Liver (tissue), 9 donors: ENCODE results near the gene BOLA2B. TPM values are rescaled to one million over a fixed set of nuclear protein-coding genes. Genes with fewer than 3 reads are reported as not detected.
"Not testable (repeated sequence)": the region's sequence is repeated elsewhere in the genome, so short reads cannot be mapped to it uniquely, and the experiment has no call there.

Source experiments
- DNase-seq: peaks from one replicate; pipeline ENCODE4 v3.0.0-alpha.2; 2017; ENCODE audit warnings: low spot score
- H3K27ac ChIP-seq, 2 donors: one replicate each; pipeline ENCODE4 v1.7.0; 2013; ENCODE audit warnings: inconsistent platforms in 2 of 2, low read length in 2 of 2, control low read depth in 1 of 2, low read depth in 1 of 2, mild to moderate bottlenecking in 1 of 2
- H3K27me3 ChIP-seq, 4 donors: one replicate each; pipeline versions ENCODE4 v1.6.1 to v1.7.0; 2013; ENCODE audit warnings: low read length in 3 of 4, inconsistent platforms in 1 of 4, mild to moderate bottlenecking in 1 of 4, moderate library complexity in 1 of 4; ENCODE audit not compliant: control insufficient read depth in 4 of 4, insufficient read depth in 4 of 4
- H3K36me3 ChIP-seq, 4 donors: one replicate each; pipeline versions ENCODE4 v1.6.1 to v1.7.0; 2013; ENCODE audit warnings: low read length in 3 of 4, mild to moderate bottlenecking in 3 of 4, low read depth in 1 of 4, moderate library complexity in 1 of 4; ENCODE audit not compliant: control insufficient read depth in 4 of 4, insufficient read depth in 3 of 4
- H3K4me1 ChIP-seq, 4 donors: one replicate each; pipeline versions ENCODE4 v1.6.1 to v1.7.0; 2013; ENCODE audit warnings: low read length in 3 of 4, mild to moderate bottlenecking in 3 of 4, moderate library complexity in 1 of 4; ENCODE audit not compliant: control insufficient read depth in 4 of 4, insufficient read depth in 4 of 4
- H3K4me3 ChIP-seq, 3 donors: one replicate each; pipeline versions ENCODE4 v1.6.1 to v1.7.0; 2013; ENCODE audit warnings: low read length in 3 of 3, control low read depth in 1 of 3, low read depth in 1 of 3, mild to moderate bottlenecking in 1 of 3
- H3K9ac ChIP-seq, 2 donors: one replicate each; pipeline ENCODE4 v1.7.0; 2013; ENCODE audit warnings: low read length in 2 of 2, mild to moderate bottlenecking in 2 of 2, moderate library complexity in 2 of 2, control low read depth in 1 of 2, low read depth in 1 of 2
- H3K9me3 ChIP-seq, 4 donors: one replicate each; pipeline versions ENCODE4 v1.6.1 to v1.7.0; 2013; ENCODE audit warnings: low read length in 3 of 4; ENCODE audit not compliant: control insufficient read depth in 4 of 4
- CTCF ChIP-seq: fragments of 150-350 bp; IDR thresholded peaks from 2 replicates; pipeline ENCODE4 v1.5.1; 2017; ENCODE audit warnings: improper control_type of control experiment, low read depth, low read length; ENCODE audit not compliant: missing input control
- FOXA1 ChIP-seq: IDR thresholded peaks from 2 replicates; pipeline ENCODE4 v1.6.1; 2016; ENCODE audit warnings: antibody characterized with exemption
- FOXA2 ChIP-seq: IDR thresholded peaks from 2 replicates; pipeline ENCODE4 v1.6.1; 2016; ENCODE audit warnings: antibody characterized with exemption
- GABPA ChIP-seq, 2 donors: IDR thresholded peaks in 1 of 2; conservative IDR thresholded peaks in 1 of 2; 2 replicates each; pipeline ENCODE4 v1.6.1; 2016; ENCODE audit warnings: antibody characterized with exemption in 2 of 2, mild to moderate bottlenecking in 1 of 2, moderate library complexity in 1 of 2
- HNF4A ChIP-seq, 2 donors: conservative IDR thresholded peaks; 2 replicates each; pipeline ENCODE4 v1.6.1; 2016; ENCODE audit warnings: antibody characterized with exemption in 2 of 2, mild to moderate bottlenecking in 2 of 2
- HNF4G ChIP-seq: IDR thresholded peaks from 2 replicates; pipeline ENCODE4 v1.6.1; 2016; ENCODE audit warnings: antibody characterized with exemption
- JUND ChIP-seq, 2 donors: IDR thresholded peaks; 2 replicates each; pipeline ENCODE4 v1.6.1; 2016; ENCODE audit warnings: antibody characterized with exemption in 2 of 2
- MAX ChIP-seq: IDR thresholded peaks from 2 replicates; pipeline ENCODE4 v1.6.1; 2016; ENCODE audit warnings: antibody characterized with exemption
- NR2F2 ChIP-seq: IDR thresholded peaks from 2 replicates; pipeline ENCODE4 v1.6.1; 2016; ENCODE audit warnings: antibody characterized with exemption
- RAD21 ChIP-seq, 2 donors: IDR thresholded peaks; 2 replicates each; pipeline ENCODE4 v1.6.1; 2016; ENCODE audit warnings: antibody characterized with exemption in 2 of 2, mild to moderate bottlenecking in 2 of 2
- RXRA ChIP-seq, 2 donors: IDR thresholded peaks; 2 replicates each; pipeline ENCODE4 v1.6.1; 2017 to 2018; ENCODE audit warnings: antibody characterized with exemption in 2 of 2, mild to moderate bottlenecking in 1 of 2
- SP1 ChIP-seq: IDR thresholded peaks from 2 replicates; pipeline ENCODE4 v1.6.1; 2018; ENCODE audit warnings: antibody characterized with exemption, mild to moderate bottlenecking
- TAF1 ChIP-seq: conservative IDR thresholded peaks from 2 replicates; pipeline ENCODE4 v1.6.1; 2016; ENCODE audit warnings: antibody characterized with exemption, mild to moderate bottlenecking
- YY1 ChIP-seq: IDR thresholded peaks from 2 replicates; pipeline ENCODE4 v1.6.1; 2016; ENCODE audit warnings: antibody characterized with exemption, mild to moderate bottlenecking
- WGBS: extraction: QIAGEN DNeasy Blood & Tissue Kit; methylation state at CpG from one replicate; pipeline ENCODE4 v1.1.7; 2013; 5-methylcytosine and 5-hydroxymethylcytosine counted together
- polyA plus RNA-seq, 2 donors: library from polyadenylated mRNA; stranded (reverse) in 1 of 2; unstranded in 1 of 2; fragments of 200-250 nt in 1 of 2; fragments of >200 nt in 1 of 2; fragmentation: Nextera tagmentation in 1 of 2; extraction: Ambion mirVana in 1 of 2; gene quantifications; one replicate each; pipeline versions ENCODE4 v1.2.1 to v1.2.3, GENCODE V29; 2013 to 2015
- total RNA-seq, 2 donors: library from RNA; depleted of rRNA; stranded (reverse); fragments of >200 nt; gene quantifications; one replicate each; pipeline ENCODE4 v1.2.3, GENCODE V29; 2014
- TF ChIP-seq, protein P1 (sequence below): IDR thresholded peaks from 2 replicates; pipeline ENCODE4 v1.6.1; 2016; ENCODE audit warnings: antibody characterized with exemption, mild to moderate bottlenecking
- TF ChIP-seq, protein P2 (sequence below): IDR thresholded peaks from 2 replicates; pipeline ENCODE4 v1.6.1; 2016; ENCODE audit warnings: antibody characterized with exemption
- donor health status: healthy.
- donor health status: healthy.
- donor health status: healthy.
- donor health status: healthy.
- donor health status: healthy.

BOLA2B gene
- total and polyA plus RNA-seq, 4 donors = 21.2 to 79.8 (median 56.8) TPM

DNA sequence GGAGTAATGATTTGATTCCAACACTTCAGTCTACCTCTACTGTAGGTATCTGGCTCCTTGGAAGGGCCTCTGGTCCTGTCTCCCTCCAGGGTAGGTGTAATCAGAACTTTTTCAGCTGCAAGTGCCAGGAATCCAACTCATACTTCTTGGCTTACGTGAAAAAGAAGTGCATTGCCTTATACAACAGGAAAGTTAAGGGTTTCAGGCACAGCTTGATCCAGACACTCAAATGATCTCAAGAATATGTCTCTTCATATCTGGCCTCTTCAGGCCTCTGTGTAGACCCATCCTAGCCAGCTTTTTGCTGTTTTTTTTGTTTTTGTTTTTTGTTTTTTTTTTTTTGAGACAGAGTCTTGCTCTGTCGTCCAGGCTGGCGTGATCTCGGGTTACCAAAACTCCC, 14.3 kb downstream of the BOLA2B start:
- no peak overlapping the region for H3K27ac ChIP-seq
- H3K27me3 ChIP-seq = no peaks in the 10 kb centered on the region
- no peak overlapping the region for H3K9ac ChIP-seq
- 97% methylated on average over 4 of the region's 4 CpGs for WGBS
- TF ChIP-seq SP1 = no peak
- TF ChIP-seq RAD21 (IDR thresholded peaks at IDR 0.05) = no peak
- no peak for TF ChIP-seq FOXA2
- TF ChIP-seq TAF1 = no peak
- TF ChIP-seq, protein P1, sequence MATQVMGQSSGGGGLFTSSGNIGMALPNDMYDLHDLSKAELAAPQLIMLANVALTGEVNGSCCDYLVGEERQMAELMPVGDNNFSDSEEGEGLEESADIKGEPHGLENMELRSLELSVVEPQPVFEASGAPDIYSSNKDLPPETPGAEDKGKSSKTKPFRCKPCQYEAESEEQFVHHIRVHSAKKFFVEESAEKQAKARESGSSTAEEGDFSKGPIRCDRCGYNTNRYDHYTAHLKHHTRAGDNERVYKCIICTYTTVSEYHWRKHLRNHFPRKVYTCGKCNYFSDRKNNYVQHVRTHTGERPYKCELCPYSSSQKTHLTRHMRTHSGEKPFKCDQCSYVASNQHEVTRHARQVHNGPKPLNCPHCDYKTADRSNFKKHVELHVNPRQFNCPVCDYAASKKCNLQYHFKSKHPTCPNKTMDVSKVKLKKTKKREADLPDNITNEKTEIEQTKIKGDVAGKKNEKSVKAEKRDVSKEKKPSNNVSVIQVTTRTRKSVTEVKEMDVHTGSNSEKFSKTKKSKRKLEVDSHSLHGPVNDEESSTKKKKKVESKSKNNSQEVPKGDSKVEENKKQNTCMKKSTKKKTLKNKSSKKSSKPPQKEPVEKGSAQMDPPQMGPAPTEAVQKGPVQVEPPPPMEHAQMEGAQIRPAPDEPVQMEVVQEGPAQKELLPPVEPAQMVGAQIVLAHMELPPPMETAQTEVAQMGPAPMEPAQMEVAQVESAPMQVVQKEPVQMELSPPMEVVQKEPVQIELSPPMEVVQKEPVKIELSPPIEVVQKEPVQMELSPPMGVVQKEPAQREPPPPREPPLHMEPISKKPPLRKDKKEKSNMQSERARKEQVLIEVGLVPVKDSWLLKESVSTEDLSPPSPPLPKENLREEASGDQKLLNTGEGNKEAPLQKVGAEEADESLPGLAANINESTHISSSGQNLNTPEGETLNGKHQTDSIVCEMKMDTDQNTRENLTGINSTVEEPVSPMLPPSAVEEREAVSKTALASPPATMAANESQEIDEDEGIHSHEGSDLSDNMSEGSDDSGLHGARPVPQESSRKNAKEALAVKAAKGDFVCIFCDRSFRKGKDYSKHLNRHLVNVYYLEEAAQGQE = no peak
- TF ChIP-seq HNF4A (conservative IDR thresholded peaks at IDR 0.05) = no peak
- TF ChIP-seq YY1 = no peak
- no peak for TF ChIP-seq HNF4G
- TF ChIP-seq GABPA (IDR thresholded peaks at IDR 0.05 in 1 of 2, conservative IDR thresholded peaks at IDR 0.05 in 1 of 2) = no peak
- TF ChIP-seq CTCF = no peak
- TF ChIP-seq NR2F2 = no peak
- TF ChIP-seq MAX = no peak
- no peak for TF ChIP-seq RXRA (IDR thresholded peaks at IDR 0.05)
- no peak for TF ChIP-seq FOXA1
- TF ChIP-seq JUND (IDR thresholded peaks at IDR 0.05) = no peak
- TF ChIP-seq, protein P2, sequence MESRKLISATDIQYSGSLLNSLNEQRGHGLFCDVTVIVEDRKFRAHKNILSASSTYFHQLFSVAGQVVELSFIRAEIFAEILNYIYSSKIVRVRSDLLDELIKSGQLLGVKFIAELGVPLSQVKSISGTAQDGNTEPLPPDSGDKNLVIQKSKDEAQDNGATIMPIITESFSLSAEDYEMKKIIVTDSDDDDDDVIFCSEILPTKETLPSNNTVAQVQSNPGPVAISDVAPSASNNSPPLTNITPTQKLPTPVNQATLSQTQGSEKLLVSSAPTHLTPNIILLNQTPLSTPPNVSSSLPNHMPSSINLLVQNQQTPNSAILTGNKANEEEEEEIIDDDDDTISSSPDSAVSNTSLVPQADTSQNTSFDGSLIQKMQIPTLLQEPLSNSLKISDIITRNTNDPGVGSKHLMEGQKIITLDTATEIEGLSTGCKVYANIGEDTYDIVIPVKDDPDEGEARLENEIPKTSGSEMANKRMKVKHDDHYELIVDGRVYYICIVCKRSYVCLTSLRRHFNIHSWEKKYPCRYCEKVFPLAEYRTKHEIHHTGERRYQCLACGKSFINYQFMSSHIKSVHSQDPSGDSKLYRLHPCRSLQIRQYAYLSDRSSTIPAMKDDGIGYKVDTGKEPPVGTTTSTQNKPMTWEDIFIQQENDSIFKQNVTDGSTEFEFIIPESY = no peak
- no peaks in the 10 kb centered on the region for H3K36me3 ChIP-seq
- DNase-seq = no peak
- H3K9me3 ChIP-seq = no peaks in the 10 kb centered on the region
- peaks cover 0 to 10% (median 2%) of the 10 kb centered on the region in 4 donors for H3K4me1 ChIP-seq
- H3K4me3 ChIP-seq = no peak overlapping the region

DNA sequence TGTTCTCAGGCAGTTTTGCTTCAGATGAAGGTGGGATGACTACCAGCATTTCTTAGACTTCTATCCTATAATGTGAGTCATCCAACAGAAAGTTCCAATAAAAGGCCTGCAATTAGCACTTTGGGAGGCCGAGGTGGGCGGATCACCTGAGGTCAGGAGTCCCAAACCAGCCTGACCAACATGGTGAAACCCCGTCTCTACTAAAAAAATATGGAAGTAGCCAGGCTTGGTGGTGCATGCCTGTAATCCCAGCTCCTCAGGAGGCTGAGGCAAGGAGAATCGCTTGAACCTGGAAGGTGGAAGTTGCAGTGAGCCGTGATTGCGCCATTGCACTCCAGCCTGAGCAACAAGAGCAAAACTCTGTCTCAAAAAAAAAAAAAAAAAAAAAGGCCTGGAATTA, 16.6 kb downstream of the BOLA2B start:
- 86% methylated on average over 6 of the region's 6 CpGs for WGBS
- H3K27ac ChIP-seq, H3K36me3 ChIP-seq: not testable (repeated sequence)

More for the DNA sequence above, 16.6 kb downstream of the BOLA2B start:
- not testable (repeated sequence) for H3K9ac ChIP-seq, DNase-seq, H3K4me1 ChIP-seq, H3K27me3 ChIP-seq, H3K9me3 ChIP-seq, H3K4me3 ChIP-seq
